Measurements from ENCODE around the gene GNB5. TPM values are rescaled to one million over a fixed set of nuclear protein-coding genes. Genes with fewer than 3 reads are reported as not detected.

GNB5 gene
- total RNA-seq, 1 experiment from 2014 or later = 29.8 TPM

GRCh38 chr15:52132066-52132465 is 59.1 kb downstream of the GNB5 start:
- no peak overlapping the region for H3K9ac ChIP-seq (ENCODE audit: extremely low read depth, insufficient read length, low read length)
- no peak overlapping the region for H3K27ac Mint-ChIP-seq
- H3K27me3 ChIP-seq (ENCODE audit: insufficient read depth, low read length) = no peaks in the 10 kb centered on the region
- H2AFZ ChIP-seq (ENCODE audit: low read length) = no peak overlapping the region
- H2BK12ac ChIP-seq (ENCODE audit: insufficient read length, low read depth, low read length) = no peak overlapping the region
- H3K36me3 Mint-ChIP-seq (ENCODE audit: insufficient read depth in 1 of 3, low read depth in 3 of 3) = peaks cover 11 to 18% (median 13%) of the 10 kb centered on the region in 3 experiments; a peak in 6 of 7 replicates
- no peaks in the 10 kb centered on the region for H3K9me3 ChIP-seq (ENCODE audit: control insufficient read depth, low read depth, low read length)
- H3K27me3 Mint-ChIP-seq (ENCODE audit: low read depth) = no peaks in the 10 kb centered on the region
- no peaks in the 10 kb centered on the region for H3K9me3 Mint-ChIP-seq
- no peaks in the 10 kb centered on the region for H3K79me2 ChIP-seq (ENCODE audit: insufficient read depth, low read length)
- TF ChIP-seq CTCF (conservative IDR thresholded peaks at IDR 0.05) = no peak
- no peak overlapping the region for H3K23ac ChIP-seq (ENCODE audit: insufficient read length, low read depth, low read length)
- no peak overlapping the region for H3K4ac ChIP-seq (ENCODE audit: low read depth, low read length)
- no peak for DNase-seq
- H3K18ac ChIP-seq (ENCODE audit: insufficient read length, low read depth, low read length) = no peak overlapping the region
- no peak overlapping the region for H2AK5ac ChIP-seq (ENCODE audit: insufficient read length, low read length)
- H3K4me2 ChIP-seq (ENCODE audit: insufficient read depth, insufficient read length, low read length) = no peak overlapping the region
- no peaks in the 10 kb centered on the region for H3K4me1 ChIP-seq (ENCODE audit: insufficient read depth, low read length)
- no peak overlapping the region for H2BK5ac ChIP-seq (ENCODE audit: insufficient read length, low read length)
- H3K14ac ChIP-seq (ENCODE audit: insufficient read depth, low read length) = no peak overlapping the region
- H3K4me1 Mint-ChIP-seq = peaks cover 0 to 4% of the 10 kb centered on the region in 2 experiments; a peak in 2 of 4 replicates
- no peak overlapping the region for H4K91ac ChIP-seq (ENCODE audit: insufficient read length, low read depth, low read length)
- H4K8ac ChIP-seq (replicated peaks; ENCODE audit: insufficient read length, low read depth, low read length) = no peak overlapping the region
- no peaks in the 10 kb centered on the region for H3K23me2 ChIP-seq (ENCODE audit: insufficient read length, low read depth, low read length, poor library complexity, severe bottlenecking)
- no peak overlapping the region for H3K27ac ChIP-seq (ENCODE audit: insufficient read length, low read depth, low read length)
- no peak overlapping the region for H2BK120ac ChIP-seq (ENCODE audit: low read depth, low read length, poor library complexity, severe bottlenecking)
- no peak overlapping the region for H3T11ph ChIP-seq (ENCODE audit: low read length)
- H2BK20ac ChIP-seq (ENCODE audit: low read depth, low read length, poor library complexity, severe bottlenecking) = no peak overlapping the region
- H3K79me1 ChIP-seq (ENCODE audit: insufficient read depth, low read depth, low read length, poor library complexity, severe bottlenecking) = no peaks in the 10 kb centered on the region
- no peak overlapping the region for H4K5ac ChIP-seq (ENCODE audit: insufficient read length, low read depth, low read length)
- no peaks in the 10 kb centered on the region for H4K20me1 ChIP-seq (ENCODE audit: control insufficient read depth, insufficient read depth, insufficient read length)
- H3K56ac ChIP-seq (ENCODE audit: insufficient read length, low read depth, low read length) = no peak overlapping the region
- no peak overlapping the region for H3K4me3 Mint-ChIP-seq
- H2BK15ac ChIP-seq (ENCODE audit: low read depth, low read length) = no peak overlapping the region

Data from H9 (cell line).